GM18511 (cell line): ENCODE measurements around the gene ADCY2.

Experiments
- ATAC-seq: cut with Tn5 transposase; IDR thresholded peaks from one replicate; pipeline ENCODE4 v1.9.1; 2021; ENCODE audit warnings: mild to moderate bottlenecking, moderate library complexity; ENCODE audit not compliant: unreplicated experiment

Gene ADCY2

GRCh38 chr5:7815892-7816534, 420.1 kb downstream of the ADCY2 start:
- ATAC-seq: peak; percentile 91

GRCh38 chr5:7816535-7816901, 420.6 kb downstream of the ADCY2 start:
- ATAC-seq: peak; percentile 6

- no peak for ATAC-seq
Measured at GRCh38 chr5:7822449-7822848, 426.5 kb downstream of the ADCY2 start.

- no peak for ATAC-seq
Measured at GRCh38 chr5:7823594-7823993, 427.7 kb downstream of the ADCY2 start.

GRCh38 chr5:7824995-7825394, 429.1 kb downstream of the ADCY2 start:
- no peak for ATAC-seq

GRCh38 chr5:7825630-7826029, 429.7 kb downstream of the ADCY2 start:
- no peak for ATAC-seq

GRCh38 chr5:7827610-7828009, 431.7 kb downstream of the ADCY2 start:
- no peak for ATAC-seq

GRCh38 chr5:7828269-7828668, 432.3 kb downstream of the ADCY2 start:
- ATAC-seq: no peak

- no peak for ATAC-seq
Measured at GRCh38 chr5:7834982-7835381, 439.0 kb downstream of the ADCY2 start.

- no peak for ATAC-seq
Measured at GRCh38 chr5:7837403-7837802, 441.5 kb downstream of the ADCY2 start.

GRCh38 chr5:7842531-7842930, 446.6 kb downstream of the ADCY2 start:
- no peak for ATAC-seq

GRCh38 chr5:7844901-7845300, 449.0 kb downstream of the ADCY2 start:
- no peak for ATAC-seq

- no peak for ATAC-seq
Measured at GRCh38 chr5:7845557-7845956, 449.6 kb downstream of the ADCY2 start.

- ATAC-seq: no peak
Measured at GRCh38 chr5:7846327-7846726, 450.4 kb downstream of the ADCY2 start.

GRCh38 chr5:7848296-7848695, 452.4 kb downstream of the ADCY2 start:
- ATAC-seq: no peak

- no peak for ATAC-seq
Measured at GRCh38 chr5:7849681-7850394, 453.9 kb downstream of the ADCY2 start.

- ATAC-seq: no peak
Measured at GRCh38 chr5:7850395-7851239, 454.7 kb downstream of the ADCY2 start, which contains the start of gene CFAP90. Gene CFAP90, minus strand, starts transcription at chr5:7851133. Its CDS starts 112 bp downstream, at chr5:7851021.

- ATAC-seq: no peak
Measured at GRCh38 chr5:7851240-7851592, 455.3 kb downstream of the ADCY2 start.

- no peak for ATAC-seq
Measured at GRCh38 chr5:7851617-7852289, 455.8 kb downstream of the ADCY2 start.

- ATAC-seq: no peak
Measured at GRCh38 chr5:7852542-7852941, 456.6 kb downstream of the ADCY2 start.

GRCh38 chr5:7852988-7853387, 457.1 kb downstream of the ADCY2 start:
- no peak for ATAC-seq
